GM18507 (cell line): ENCODE data around the gene SETD7.

Experiments used
- DNase-seq: peaks from one replicate; pipeline ENCODE4 v3.0.0; 2011; ENCODE audit warnings: low read depth; ENCODE audit not compliant: insufficient read length; ENCODE audit errors: extremely low spot score
- FAIRE-seq: peaks from 2 replicates; lab custom pipeline; 2011; peaks lifted over from hg19 to GRCh38; lab: Jason Lieb, UNC

Gene SETD7

DNA sequence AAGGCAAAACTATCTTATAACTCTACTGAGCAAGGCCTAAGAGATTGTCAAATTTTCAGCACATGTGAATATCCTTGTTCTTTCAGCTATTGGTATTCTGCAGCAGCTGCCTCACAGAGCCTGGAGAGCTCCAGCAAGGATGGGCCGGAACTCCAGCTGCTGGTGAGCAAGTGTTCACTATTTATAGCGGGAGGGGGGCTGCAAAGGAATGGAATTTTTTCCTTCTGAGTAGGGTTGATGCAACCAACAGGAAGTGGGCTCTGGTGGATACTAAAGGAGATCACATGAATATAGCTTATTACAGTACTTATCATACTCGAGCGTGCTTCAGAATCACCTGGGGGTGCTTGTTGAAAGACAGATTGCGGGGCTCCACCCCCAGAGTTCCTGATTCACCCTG is 20.2 kb upstream of the SETD7 start:
- DNase-seq (no peak), FAIRE-seq (no peak)

DNA sequence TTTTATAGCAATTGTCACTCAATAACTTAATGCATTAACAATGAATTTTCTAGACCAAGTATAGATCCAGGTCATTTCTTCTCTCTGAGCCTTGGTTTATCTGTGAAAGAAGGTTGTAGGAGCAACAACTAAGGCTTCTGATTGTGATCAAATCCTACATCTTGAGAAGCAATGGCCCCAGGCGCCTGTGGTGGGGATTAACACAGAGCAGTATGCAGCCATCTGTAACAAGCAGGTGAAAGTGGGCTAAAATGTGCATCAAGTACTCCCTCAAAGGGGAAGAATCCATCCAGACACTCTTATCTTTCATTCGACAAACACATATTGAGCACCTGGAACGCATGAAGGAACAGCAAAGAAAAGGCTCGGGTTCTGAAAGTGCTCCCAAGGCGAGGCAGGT is 19.1 kb upstream of the SETD7 start:
- FAIRE-seq (no peak), DNase-seq (no peak)

DNA sequence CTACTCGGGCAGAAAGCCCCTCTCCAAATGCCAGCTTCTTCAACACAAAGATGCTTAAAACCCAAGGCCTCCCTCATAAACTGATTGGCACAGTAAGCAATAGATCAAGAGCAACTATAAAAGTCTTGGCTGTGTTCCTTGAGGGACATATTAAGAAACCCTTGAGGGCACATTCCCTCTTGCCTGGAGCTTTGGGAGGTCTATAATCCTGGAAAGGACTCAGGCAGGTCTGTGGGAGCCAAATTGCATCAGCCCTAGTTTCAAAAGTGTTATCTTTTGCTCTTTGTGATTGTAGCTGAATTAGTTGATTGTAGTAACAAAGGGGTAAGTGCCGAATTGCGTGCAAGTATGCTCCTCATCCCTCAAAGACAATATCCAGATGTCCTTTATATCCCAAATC is 18.6 kb upstream of the SETD7 start:
- DNase-seq (no peak), FAIRE-seq (no peak)

DNA sequence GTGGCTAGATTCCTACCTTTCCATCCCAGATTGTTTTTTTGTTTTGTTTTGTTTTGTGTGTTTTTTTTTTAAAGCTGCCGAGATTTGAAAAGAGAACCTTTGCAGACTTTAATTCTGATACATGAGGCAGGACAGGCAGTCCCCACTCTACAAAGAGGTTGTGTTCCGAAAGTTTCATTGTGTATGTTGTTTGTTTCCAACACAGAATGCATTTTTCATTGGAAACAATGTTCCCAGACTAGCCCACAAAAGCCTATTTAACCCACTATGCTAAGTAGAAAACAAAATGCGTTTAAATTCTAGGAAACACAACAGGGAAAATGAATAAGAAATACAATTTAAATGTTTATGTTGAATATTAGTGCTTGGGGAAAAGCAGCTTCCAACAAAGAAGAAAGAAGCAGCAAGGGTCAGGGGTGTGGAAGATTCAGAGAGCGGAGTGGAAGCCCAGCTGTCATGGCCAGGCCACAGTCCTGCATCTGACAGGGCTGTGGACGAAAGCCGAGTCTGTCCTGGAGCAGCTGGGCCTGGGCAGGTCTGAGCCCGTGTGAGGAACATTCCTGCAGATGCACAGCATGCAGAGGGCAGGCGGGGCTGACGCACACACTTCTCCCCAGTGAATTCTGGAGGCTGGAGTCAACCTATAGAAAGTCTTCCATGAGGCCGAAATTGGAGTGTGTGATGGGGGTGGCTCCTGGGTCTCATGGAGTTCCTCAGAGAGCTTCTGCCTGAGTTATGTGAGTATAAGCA is 12.4 kb upstream of the SETD7 start:
- no peak for FAIRE-seq
- no peak for DNase-seq

DNA sequence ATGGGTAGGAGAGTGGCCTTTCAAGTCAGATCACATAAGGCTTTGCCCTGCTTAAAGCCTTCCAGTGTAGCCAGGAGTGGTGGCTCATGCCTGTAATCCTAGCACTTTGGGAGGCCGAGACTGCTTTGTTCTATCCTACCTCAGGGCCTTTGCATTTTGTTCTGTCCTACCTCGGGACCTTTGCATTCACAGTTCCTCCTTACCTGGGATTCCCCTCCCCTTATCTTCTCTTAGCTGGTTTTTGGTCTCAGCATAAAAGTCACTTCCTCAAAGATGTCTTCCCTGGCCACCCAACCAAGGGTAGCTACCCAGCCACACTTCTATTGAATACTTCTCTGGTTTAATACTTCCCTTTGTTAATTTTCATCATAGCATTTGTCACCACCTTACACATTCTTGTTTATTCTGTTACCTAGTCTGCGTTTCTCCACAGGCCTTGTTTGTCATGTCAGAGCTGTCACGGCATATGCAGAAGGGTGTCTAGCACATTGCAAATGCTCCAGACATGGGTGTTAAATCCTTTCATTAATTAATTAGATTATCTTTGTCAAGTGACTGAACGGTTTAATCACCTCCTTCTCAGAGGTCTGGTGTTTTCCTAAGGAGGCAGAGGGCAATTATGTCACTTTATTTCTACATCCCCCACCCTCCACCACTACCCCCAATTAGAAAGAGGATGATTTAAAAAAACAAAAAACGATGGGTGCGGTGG is 11.3 kb upstream of the SETD7 start:
- DNase-seq, result no peak
- FAIRE-seq, result no peak

DNA sequence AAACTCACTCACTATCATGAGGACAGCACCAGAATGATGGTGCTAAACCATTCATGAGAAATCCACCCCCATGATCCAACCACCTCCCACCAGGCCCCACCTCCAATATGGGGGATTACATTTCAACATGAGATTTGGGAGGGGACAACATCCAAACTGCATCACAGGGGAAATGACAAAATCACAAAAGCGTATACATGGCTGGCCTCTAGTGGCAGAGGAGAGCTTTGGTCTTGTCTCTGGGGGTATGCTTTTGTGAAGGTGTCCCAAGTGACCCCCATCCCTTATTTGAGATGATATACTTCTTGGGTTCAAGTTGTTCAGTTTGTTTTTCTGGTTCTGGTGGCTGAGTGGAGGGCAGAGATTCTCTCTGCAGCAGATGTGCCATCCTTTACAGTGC is 8.5 kb upstream of the SETD7 start:
- no peak for DNase-seq
- no peak for FAIRE-seq

DNA sequence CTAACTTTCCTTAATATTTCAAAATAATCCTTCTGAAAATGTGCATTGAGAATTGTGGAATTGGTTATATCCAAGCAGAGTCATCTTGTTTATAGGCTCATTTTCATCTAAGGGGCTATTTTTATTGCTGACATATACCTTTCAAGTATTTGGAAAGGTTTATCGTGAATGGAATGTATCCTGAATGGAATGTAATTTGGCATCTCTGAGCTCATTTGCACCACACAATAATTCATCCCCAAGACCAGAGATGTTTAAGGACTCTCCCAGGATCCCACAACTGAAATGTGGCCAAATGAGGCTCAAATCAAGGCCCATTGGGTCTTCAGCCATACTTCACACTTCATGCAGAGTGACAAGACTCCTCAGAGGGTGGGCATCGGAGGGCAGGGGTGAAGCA is 7.5 kb upstream of the SETD7 start:
- FAIRE-seq, result no peak
- DNase-seq, result no peak

DNA sequence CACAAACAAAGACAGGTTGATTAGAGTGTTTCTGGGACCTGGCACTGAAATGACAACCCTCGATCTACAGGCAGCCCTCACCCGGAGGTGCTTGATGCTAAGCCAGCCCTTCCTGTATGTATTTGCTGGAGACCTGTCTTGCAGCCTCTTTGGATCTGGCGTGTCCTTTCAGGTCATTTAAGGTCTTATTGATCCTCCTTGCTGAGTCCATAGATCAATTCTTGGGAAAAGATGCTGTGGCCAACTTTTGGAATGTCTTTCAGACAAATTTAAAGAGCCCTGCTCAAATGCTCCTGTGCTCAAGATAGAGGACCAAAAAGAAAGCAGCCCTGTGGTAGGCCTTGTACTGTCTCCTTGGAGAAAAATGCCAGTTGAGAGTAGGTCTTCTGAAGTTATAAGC is 6.8 kb upstream of the SETD7 start:
- DNase-seq (no peak), FAIRE-seq (no peak)

DNA sequence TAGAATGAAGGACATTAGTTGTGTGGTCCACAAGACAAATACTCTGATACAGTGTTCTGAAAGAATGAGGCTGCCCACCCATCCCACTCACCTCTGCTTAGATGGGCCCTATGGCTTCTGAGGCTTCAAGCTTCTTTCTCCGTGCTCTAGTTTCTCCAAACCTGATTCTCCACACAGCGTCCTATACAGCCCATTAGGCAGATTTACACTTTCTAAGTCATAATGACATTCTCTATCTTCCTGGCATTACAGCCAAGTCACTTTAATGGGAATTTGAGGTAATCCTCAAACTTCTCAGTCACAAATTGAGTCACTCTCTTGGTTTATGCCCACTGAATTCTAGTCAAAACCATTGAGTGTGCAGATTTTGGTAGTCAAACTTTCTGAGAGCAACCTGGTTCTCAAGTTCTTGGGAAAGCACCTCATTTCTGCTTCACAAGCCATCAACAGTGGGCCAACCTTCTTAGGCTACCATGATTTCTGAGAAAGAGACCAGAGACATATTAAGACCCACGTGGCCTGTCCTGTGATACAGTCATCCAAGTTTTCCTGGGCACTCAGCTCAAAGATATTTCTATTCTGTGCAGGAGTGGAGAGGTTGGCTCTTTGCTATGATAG is 6.2 kb upstream of the SETD7 start:
- FAIRE-seq, result no peak
- no peak for DNase-seq

DNA sequence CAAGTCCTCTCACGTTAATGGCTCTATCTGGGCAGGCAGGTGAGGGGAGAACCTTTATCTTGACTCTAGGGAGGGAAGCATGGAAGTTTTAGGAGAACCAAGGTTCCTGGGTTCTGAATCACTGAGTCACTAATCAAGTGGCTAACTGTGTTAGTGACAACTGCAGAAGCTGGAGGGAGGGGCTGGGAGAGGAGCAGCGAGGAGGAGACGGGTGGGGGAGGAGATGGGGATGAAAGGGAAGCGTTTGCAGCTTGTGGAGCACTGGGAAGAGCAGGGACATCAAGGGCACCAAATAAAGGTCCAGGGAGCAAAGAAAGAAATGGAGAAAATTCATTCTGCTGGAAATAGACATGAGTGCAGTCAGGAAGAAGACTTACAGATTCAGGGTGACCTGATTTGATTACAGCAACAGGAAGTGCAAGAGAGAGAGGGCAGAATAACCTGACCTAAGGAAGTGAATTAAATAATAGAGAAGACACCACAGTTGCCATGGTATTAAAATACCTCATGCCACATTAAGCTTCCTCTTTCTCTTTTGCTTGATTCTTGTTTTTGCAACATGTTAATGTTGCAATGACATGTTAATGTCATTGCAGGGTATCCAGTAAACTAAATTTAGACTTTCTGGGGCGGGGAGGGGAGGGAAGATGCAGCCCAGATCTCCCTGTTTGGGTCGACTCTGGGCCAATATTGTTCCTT is 4.5 kb upstream of the SETD7 start:
- DNase-seq, result no peak
- no peak for FAIRE-seq

DNA sequence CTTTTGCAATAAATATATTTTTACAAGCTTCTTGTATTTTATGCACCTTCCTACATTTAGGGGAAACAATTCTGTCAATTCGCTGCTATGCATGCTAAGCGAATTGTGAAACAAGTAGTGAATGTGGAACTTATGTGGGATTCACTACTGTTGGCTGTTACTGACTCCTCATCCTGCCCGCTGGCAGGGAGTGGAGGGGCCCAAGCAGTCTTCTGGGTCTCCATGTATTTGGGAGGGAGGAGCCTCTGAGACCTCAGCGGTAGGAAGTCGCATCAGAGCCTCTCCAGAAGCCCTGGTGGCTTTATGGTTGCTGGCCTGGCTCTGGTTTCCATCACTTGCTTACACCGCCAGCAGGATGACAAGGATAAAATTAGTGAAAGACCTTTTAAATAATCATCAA is 3.7 kb upstream of the SETD7 start:
- no peak for FAIRE-seq
- DNase-seq, result no peak

DNA sequence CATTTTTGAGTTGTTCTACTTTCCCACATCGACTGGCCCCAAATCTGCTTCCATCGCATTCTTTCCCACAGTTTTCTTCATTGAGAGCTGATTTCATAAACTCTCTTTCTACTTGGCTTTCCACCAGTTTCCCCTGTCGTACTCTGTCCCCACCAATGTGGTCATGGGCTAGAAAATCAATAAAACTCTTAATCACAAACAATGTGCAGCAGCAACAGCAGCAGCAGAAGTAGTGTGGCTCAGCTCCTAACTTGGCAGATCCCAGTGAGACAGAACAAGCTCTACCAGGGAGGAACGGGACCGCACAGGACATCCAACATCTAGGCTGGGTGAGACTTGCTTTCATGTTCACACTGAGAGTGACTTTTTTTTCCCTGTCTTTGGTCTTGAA is 3.1 kb upstream of the SETD7 start:
- FAIRE-seq, result no peak

DNA sequence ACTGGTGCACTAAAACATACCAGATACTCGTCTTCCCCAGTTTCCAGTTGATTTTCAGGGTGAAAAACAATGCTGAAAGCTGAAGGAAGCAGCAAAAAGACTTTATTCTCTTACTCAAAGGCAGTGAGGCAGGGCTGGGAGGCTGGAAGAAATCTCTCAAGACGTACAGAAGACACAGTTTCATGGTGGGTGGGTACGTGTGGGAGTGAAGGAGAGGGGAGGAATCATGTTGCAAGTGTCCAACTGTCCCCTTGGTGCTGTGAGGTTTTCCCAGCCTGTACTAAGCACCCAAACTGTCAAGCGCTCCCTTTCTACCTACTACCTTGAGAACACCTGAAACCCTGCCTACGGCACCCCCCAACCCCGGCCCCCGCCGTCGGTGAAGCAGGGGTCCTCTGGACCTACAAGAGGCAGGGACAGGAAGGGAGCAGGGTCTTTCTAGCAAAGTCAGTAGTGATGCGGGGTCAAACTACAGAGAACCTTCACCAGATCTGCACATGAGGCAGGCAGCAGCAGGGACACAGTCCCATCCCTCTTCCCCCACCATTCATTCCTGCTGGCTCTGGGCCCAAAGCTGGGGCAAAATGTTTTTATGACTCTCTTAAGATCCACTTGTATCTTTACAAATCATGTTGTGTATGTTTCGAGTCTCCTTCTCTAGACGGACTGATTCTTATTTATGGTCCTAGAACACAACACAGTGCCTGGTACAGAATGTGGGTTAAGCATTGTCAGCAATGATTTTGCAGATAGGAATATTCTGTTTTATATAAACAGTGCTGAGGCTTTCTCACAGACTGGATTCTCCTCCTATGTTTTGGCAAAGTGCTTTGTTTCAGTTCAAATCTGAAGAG is 2.4 kb upstream of the SETD7 start:
- FAIRE-seq, result no peak
- DNase-seq, result no peak

More for the DNA sequence above, 3.1 kb upstream of the SETD7 start:
- no peak for DNase-seq

DNA sequence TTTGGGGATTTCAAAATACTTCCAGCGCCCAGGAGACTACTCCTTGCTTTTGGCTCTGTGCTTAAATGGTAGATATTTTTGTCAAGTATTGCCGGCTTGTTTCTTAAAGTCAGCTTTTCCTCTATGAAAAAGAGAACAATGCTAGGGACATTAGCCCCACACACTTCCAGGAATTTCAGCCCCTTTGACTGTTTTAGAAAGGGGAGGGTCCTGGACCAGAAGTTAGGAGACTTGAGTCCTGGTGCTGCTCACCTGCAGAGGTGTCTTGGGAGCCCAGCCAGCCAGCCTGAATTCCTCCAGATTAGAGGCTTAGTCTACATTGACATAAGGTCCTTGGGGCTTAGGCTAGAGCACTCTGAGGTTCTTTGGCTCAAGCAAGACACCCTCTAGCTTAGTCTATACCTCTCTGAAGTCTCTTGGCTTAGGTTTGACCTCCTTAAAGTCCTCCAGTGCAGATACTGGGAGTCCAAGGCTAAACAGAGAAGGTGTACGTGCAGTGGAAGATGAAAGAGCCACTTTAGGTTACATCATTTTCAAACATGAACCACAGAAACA is 1.6 kb upstream of the SETD7 start:
- FAIRE-seq, result no peak
- no peak for DNase-seq

DNA sequence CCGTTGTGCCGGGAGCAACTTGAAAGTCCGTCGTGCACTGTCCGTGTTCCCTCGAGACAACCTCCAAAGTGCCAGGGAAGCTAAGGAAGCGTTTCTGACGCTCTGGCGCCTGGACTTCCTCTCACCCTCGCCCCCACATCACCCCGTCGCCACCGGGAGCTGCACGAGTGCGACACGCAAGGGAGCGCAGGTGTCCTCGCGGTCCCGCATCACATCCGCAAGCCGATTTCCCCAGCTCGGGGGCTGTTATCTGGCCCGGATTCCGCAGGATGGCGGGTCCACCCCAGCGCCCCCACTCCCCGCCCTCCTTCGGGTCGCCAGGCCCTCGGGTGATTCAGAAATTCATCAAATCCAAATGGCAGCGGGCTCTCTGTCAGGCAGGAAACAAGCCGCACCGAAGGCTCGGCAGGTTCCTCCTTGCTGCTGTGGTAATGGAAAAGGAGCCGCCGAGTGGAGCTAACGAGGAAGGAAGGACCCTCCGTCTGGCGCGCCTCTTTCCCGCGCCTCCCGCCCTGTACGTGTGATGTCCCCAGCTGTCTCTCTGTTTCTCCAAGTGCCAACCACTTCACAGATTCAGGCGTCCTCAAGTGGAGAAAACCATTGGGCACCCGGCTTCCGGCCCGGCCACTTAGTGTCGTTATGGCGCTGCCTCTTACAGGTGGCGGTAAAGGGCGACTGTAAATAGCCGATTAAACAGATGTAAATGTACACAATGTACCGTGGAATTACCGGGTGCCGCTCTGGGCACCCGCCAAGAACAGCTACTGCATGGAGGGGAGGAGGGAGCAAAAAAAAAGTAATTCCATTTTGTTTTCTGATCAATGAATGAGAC is 921 bp upstream of the SETD7 start:
- no peak for DNase-seq
- no peak for FAIRE-seq

DNA sequence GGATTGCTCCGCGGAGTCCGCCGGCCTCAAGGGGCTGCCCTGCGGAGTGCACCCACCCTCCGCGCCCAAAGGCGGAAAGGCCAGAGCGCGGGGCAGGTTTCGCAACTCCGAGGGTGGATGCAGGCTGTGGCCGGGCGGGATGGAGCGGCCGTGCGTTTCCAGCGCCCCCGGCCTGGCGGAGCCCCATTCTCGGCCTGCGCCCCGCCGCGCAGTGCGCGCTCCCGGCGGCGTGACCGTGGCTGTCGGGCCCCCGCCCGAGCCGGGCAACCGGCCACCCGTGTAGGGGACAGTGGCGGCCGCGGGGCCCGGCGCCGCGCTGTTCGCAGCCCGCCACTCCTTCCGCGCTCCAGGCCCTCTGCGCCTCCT is 331 bp downstream of the SETD7 start:
- FAIRE-seq (no peak), DNase-seq (no peak)

DNA sequence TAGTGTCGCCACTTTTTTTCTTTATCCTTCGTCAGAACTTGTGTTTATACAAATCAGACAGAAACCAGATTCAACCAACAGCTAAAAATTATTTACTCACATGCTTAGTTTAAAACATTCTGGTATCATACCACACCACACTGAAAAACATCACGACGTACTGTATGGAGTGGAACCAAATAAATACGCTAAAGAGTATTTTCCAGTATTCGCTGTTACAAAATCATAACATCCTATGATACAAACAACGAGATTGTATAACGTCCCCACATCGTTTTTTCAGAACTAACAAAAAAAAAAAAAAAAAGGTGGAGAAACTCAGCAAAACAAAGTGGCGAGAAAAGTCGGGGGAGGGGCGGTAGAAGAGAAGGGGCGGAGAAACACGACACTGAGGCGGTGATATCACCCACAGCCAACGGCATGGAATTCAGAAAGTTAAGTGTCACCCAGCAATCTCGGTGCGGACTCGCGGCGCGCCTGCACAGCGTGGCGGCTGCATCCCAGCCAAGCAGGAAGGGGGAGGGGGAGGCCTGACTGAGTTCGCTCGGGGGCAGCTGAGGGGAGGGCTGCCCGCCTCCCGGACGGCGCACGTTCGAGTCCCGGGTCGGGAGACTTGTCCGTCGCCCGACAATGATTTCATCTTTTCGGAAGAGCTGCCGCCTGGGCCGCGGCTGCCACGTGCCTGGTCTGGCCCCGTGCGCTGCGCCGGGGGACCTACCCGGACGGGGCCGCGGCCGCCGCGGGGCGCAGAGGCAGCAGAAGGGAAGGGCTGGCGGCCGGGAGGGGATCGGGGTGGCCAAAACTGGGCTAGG is 920 bp downstream of the SETD7 start:
- no peak for DNase-seq
- no peak for FAIRE-seq

DNA sequence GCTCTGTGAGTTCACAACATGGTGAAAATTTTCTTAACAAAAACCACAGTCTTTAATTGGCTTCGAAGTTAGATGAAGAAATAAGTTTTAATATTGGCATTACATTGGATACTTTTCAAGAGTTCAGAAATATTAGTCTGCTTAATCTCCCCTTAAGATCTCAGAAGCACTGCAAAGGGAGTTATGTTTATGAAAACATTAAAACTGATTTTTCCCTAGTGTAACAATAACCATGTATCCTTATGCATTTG is 1.5 kb downstream of the SETD7 start:
- DNase-seq (no peak), FAIRE-seq (no peak)
